Spleen (tissue), 7 donors: ENCODE results near the gene NEDD1.

Experiments
- CTCF ChIP-seq, 11 experiments: fragments of 200-600 bp in 7 of 11; fragments of 450-650 bp in 4 of 11; sonication (generic) in 4 of 11; IDR thresholded peaks in 8 of 11; conservative IDR thresholded peaks in 3 of 11; 1 replicate in 7 of 11; 2 replicates in 4 of 11; pipeline versions ENCODE4 v1.4.0 to v1.8.0; 2016 to 2021; ENCODE audit warnings: antibody characterized with exemption in 11 of 11, inconsistent platforms in 4 of 11, mild to moderate bottlenecking in 1 of 11
- POLR2A ChIP-seq, 3 donors: fragments of 450-650 bp; IDR thresholded peaks; one replicate each; pipeline ENCODE4 v1.5.1; 2017; ENCODE audit warnings: antibody characterized with exemption in 3 of 3, mild to moderate bottlenecking in 1 of 3
- POLR2AphosphoS5 ChIP-seq, 3 donors: sonication (generic); formaldehyde crosslinking; IDR thresholded peaks; one replicate each; pipeline ENCODE4 v1.5.1; 2017; ENCODE audit warnings: antibody characterized with exemption in 3 of 3
- donor health status: DM: no; HTN: no; CAD: no; lungs with moderate emphysema.
- donor health status: DM: no; HTN: no; CAD: no.
- donor health status: DM: no; HTN: no; CAD: no.

- TF ChIP-seq POLR2A (IDR thresholded peaks at IDR 0.05) (no peak), CTCF (IDR thresholded peaks at IDR 0.05 in 8 of 11, conservative IDR thresholded peaks at IDR 0.05 in 3 of 11) (no peak), POLR2AphosphoS5 (IDR thresholded peaks at IDR 0.05) (no peak)
These were observed 5.0 kb upstream of the NEDD1 start for GRCh38 chr12:96902076-96902475.
